WTC11 (cell line): ENCODE results near the gene NELFA. TPM values are rescaled to one million over a fixed set of nuclear protein-coding genes. Genes with fewer than 3 reads are reported as not detected.

Experiments used
- ATAC-seq: fragments of 200-7000 bp; cut with Tn5 transposase; 2 replicates; pipeline ENCODE4 v1.10.0; 2021; ENCODE audit warnings: mild to moderate bottlenecking, moderate library complexity
- CTCF ChIA-PET: fragments of 300-600 bp; sonication (Branson Sonifier 250); formaldehyde crosslinking; loops from one replicate; lab custom pipeline; 2021; ENCODE audit warnings: antibody characterized with exemption; lab: Charles Lee
- POLR2A ChIA-PET: fragments of 350-600 bp; sonication (Branson Sonifier 250); formaldehyde crosslinking; loops from one replicate; lab custom pipeline; 2021; ENCODE audit warnings: antibody characterized with exemption; lab: Charles Lee
- DNase-seq: peaks from one replicate; pipeline ENCODE4 v3.0.0; 2021; ENCODE audit warnings: low spot score
- H3K27ac Mint-ChIP-seq: 2 replicates; pipeline ENCODE4 v1.8.0; 2021; ENCODE audit warnings: mixed read lengths
- H3K27me3 Mint-ChIP-seq: 2 replicates; pipeline ENCODE4 v1.8.0; 2021; ENCODE audit warnings: low read depth, mild to moderate bottlenecking, moderate library complexity, mixed read lengths
- H3K36me3 Mint-ChIP-seq: 2 replicates; pipeline ENCODE4 v1.8.0; 2021; ENCODE audit warnings: mixed read lengths
- H3K4me1 Mint-ChIP-seq: 2 replicates; pipeline ENCODE4 v1.8.0; 2022; ENCODE audit warnings: mixed read lengths
- H3K4me3 Mint-ChIP-seq: 2 replicates; pipeline ENCODE4 v1.8.0; 2021; ENCODE audit warnings: mild to moderate bottlenecking, moderate library complexity, mixed read lengths
- H3K9me3 Mint-ChIP-seq: 2 replicates; pipeline ENCODE4 v1.8.0; 2021; ENCODE audit warnings: mixed read lengths
- AR ChIP-seq: fragments of 250-450 bp; sonication (Bioruptor Pico); IDR thresholded peaks from 2 replicates; pipeline ENCODE4 v1.9.0; 2021; ENCODE audit warnings: mild to moderate bottlenecking
- ATF1 ChIP-seq: sonication (generic); formaldehyde crosslinking; IDR thresholded peaks from 2 replicates; pipeline ENCODE4 v1.8.1; 2023; ENCODE audit warnings: mild to moderate bottlenecking, moderate library complexity, missing genetic modification reagents
- ATF2 ChIP-seq: sonication (generic); formaldehyde crosslinking; IDR thresholded peaks from 2 replicates; pipeline ENCODE4 v1.8.1; 2022; ENCODE audit warnings: low read depth, missing genetic modification reagents, borderline replicate concordance
- ATF6 ChIP-seq: sonication (generic); formaldehyde crosslinking; IDR thresholded peaks from 2 replicates; pipeline ENCODE4 v1.8.1; 2023; ENCODE audit warnings: mild to moderate bottlenecking, missing genetic modification reagents
- CREB1 ChIP-seq: sonication (generic); formaldehyde crosslinking; IDR thresholded peaks from 2 replicates; pipeline ENCODE4 v1.8.0; 2023; ENCODE audit warnings: mild to moderate bottlenecking, missing genetic modification reagents
- CREM ChIP-seq: sonication (generic); formaldehyde crosslinking; IDR thresholded peaks from 2 replicates; pipeline ENCODE4 v1.8.1; 2022; ENCODE audit warnings: mild to moderate bottlenecking, missing genetic modification reagents, moderate library complexity
- E2F1 ChIP-seq: sonication (generic); formaldehyde crosslinking; IDR thresholded peaks from 2 replicates; pipeline ENCODE4 v1.8.0; 2022; ENCODE audit warnings: mild to moderate bottlenecking, missing genetic modification reagents
- E2F4 ChIP-seq: sonication (generic); formaldehyde crosslinking; IDR thresholded peaks from 2 replicates; pipeline ENCODE4 v1.8.1; 2022; ENCODE audit warnings: low read depth, mild to moderate bottlenecking, moderate library complexity, missing genetic modification reagents, borderline replicate concordance
- ERG ChIP-seq: fragments of 250-450 bp; sonication (Bioruptor Pico); IDR thresholded peaks from 2 replicates; pipeline ENCODE4 v1.8.0; 2021; ENCODE audit warnings: mild to moderate bottlenecking
- HMGA2 ChIP-seq: fragments of 250-450 bp; sonication (Bioruptor Pico); IDR thresholded peaks from 2 replicates; pipeline ENCODE4 v1.4.0; 2021; ENCODE audit warnings: mild to moderate bottlenecking, moderate library complexity
- IRF1 ChIP-seq: sonication (generic); formaldehyde crosslinking; IDR thresholded peaks from 2 replicates; pipeline ENCODE4 v1.8.0; 2023; ENCODE audit warnings: missing genetic modification reagents
- NR1H2 ChIP-seq: sonication (generic); formaldehyde crosslinking; IDR thresholded peaks from 2 replicates; pipeline ENCODE4 v1.9.0; 2021; ENCODE audit warnings: mild to moderate bottlenecking, moderate library complexity, missing genetic modification reagents
- TCF7 ChIP-seq: sonication (generic); formaldehyde crosslinking; IDR thresholded peaks from 2 replicates; pipeline ENCODE4 v1.8.0; 2022; ENCODE audit warnings: mild to moderate bottlenecking, low read depth, missing genetic modification reagents, moderate library complexity
- TEAD1 ChIP-seq: sonication (generic); formaldehyde crosslinking; IDR thresholded peaks from 2 replicates; pipeline ENCODE4 v1.8.0; 2022; ENCODE audit warnings: mild to moderate bottlenecking, missing genetic modification reagents
- TEAD4 ChIP-seq: sonication (generic); formaldehyde crosslinking; IDR thresholded peaks from 2 replicates; pipeline ENCODE4 v1.8.0; 2022; ENCODE audit warnings: mild to moderate bottlenecking, missing genetic modification reagents
- ZNF416 ChIP-seq: fragments of 250-450 bp; sonication (Bioruptor Pico); IDR thresholded peaks from 2 replicates; pipeline ENCODE4 v1.9.0; 2021; ENCODE audit warnings: mild to moderate bottlenecking, inconsistent platforms
- ZNF423 ChIP-seq: fragments of 250-450 bp; sonication (Bioruptor Pico); IDR thresholded peaks from 2 replicates; pipeline ENCODE4 v2.1.2; 2022; ENCODE audit warnings: mild to moderate bottlenecking, moderate library complexity
- ZNF425 ChIP-seq: fragments of 250-450 bp; sonication (Bioruptor Pico); conservative IDR thresholded peaks from 2 replicates; pipeline ENCODE4 v1.9.0; 2021; ENCODE audit warnings: mild to moderate bottlenecking
- ZNF671 ChIP-seq: fragments of 250-450 bp; sonication (Bioruptor Pico); IDR thresholded peaks from 2 replicates; pipeline ENCODE4 v1.8.0; 2021; ENCODE audit warnings: mild to moderate bottlenecking
- total RNA-seq: library from RNA; stranded (reverse); gene quantifications from 3 replicates; pipeline ENCODE4 v1.2.3, GENCODE V29; 2021

Gene NELFA
- total RNA-seq, 1 experiment from 2014 or later, result 72.6 TPM

- TF ChIP-seq E2F1 (no peak), AR (CRISPR knock-in tag) (no peak), E2F4 (CRISPR knock-in tag) (no peak), ERG (CRISPR knock-in tag) (no peak), NR1H2 (CRISPR knock-in tag) (no peak), ATF6 (CRISPR knock-in tag) (no peak)
These were observed 32.1 kb downstream of the NELFA start (continued) for GRCh38 chr4:1976416-1977352.

GRCh38 chr4:1975880-1976279, 32.9 kb downstream of the NELFA start:
- H3K9me3 Mint-ChIP-seq, result no peaks in the 10 kb centered on the region
- H3K27ac Mint-ChIP-seq, result no peak overlapping the region
- H3K4me3 Mint-ChIP-seq, result no peak overlapping the region
- no peak for ATAC-seq
- POLR2A ChIA-PET, result no interaction called here
- DNase-seq, result no peak
- CTCF ChIA-PET, result no interaction called here
- H3K36me3 Mint-ChIP-seq, result peaks cover 56% of the 10 kb centered on the region
- H3K27me3 Mint-ChIP-seq, result no peaks in the 10 kb centered on the region
- H3K4me1 Mint-ChIP-seq, result no peaks in the 10 kb centered on the region
- TF ChIP-seq ATF1, result no peak
- no peak for TF ChIP-seq CREB1 (CRISPR knock-in tag)
- TF ChIP-seq TCF7 (CRISPR knock-in tag), result no peak
- TF ChIP-seq HMGA2 (CRISPR knock-in tag), result no peak
- TF ChIP-seq CREM (CRISPR knock-in tag), result no peak
- TF ChIP-seq TEAD1 (CRISPR knock-in tag), result no peak
- no peak for TF ChIP-seq ZNF416 (CRISPR knock-in tag)
- no peak for TF ChIP-seq TEAD4
- TF ChIP-seq ZNF423 (CRISPR knock-in tag), result no peak
- no peak for TF ChIP-seq ZNF671 (CRISPR knock-in tag)
- TF ChIP-seq IRF1 (CRISPR knock-in tag), result no peak
- TF ChIP-seq ZNF425, result no peak
- no peak for TF ChIP-seq ATF2 (CRISPR knock-in tag)
